Testis (tissue), 2 donors: Measurements from ENCODE around the gene ANTXR2.

ENCODE experiments used
- POLR2A ChIP-seq: fragments of 450-650 bp; IDR thresholded peaks from one replicate; pipeline ENCODE4 v1.6.1; 2017; ENCODE audit warnings: antibody characterized with exemption, mild to moderate bottlenecking, moderate library complexity
- TF ChIP-seq, protein P1 (sequence below), 3 experiments: fragments of 450-650 bp in 2 of 3; fragments of 200-600 bp in 1 of 3; sonication (generic) in 1 of 3; IDR thresholded peaks; one replicate each; pipeline ENCODE4 v1.5.1; 2016 to 2019; ENCODE audit warnings: antibody characterized with exemption in 3 of 3, mild to moderate bottlenecking in 2 of 3, moderate library complexity in 1 of 3

DNA sequence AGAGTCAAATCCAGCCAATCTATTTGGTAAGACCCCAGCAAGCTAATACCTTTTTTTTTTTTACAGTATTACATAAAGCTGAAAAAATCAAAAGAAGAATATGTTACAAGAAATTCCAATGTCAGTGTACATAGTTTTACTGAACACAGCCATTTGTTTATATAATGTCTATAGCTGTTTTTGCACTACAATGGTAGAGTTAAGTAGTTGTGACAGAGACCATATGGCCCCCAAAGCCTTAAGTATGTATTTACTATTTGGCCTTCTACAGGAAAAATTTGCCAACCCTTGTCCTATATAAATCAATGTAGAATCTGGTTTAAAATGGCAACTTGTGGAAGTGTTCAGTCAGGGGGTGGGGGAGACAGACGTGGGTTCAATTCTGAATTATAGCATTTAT is 60.7 kb downstream of the ANTXR2 start:
- TF ChIP-seq, protein P1, sequence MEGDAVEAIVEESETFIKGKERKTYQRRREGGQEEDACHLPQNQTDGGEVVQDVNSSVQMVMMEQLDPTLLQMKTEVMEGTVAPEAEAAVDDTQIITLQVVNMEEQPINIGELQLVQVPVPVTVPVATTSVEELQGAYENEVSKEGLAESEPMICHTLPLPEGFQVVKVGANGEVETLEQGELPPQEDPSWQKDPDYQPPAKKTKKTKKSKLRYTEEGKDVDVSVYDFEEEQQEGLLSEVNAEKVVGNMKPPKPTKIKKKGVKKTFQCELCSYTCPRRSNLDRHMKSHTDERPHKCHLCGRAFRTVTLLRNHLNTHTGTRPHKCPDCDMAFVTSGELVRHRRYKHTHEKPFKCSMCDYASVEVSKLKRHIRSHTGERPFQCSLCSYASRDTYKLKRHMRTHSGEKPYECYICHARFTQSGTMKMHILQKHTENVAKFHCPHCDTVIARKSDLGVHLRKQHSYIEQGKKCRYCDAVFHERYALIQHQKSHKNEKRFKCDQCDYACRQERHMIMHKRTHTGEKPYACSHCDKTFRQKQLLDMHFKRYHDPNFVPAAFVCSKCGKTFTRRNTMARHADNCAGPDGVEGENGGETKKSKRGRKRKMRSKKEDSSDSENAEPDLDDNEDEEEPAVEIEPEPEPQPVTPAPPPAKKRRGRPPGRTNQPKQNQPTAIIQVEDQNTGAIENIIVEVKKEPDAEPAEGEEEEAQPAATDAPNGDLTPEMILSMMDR (IDR thresholded peaks at IDR 0.05), result no peak
- TF ChIP-seq POLR2A, result no peak
